Endothelial cell of umbilical vein (primary cell): Measurements from ENCODE around the gene S1PR4.

ENCODE experiments used
- CTCF ChIP-seq, 2 donors: IDR thresholded peaks; 1 replicate in 1 of 2; 2 replicates in 1 of 2; pipeline ENCODE4 v1.5.1; 2011; ENCODE audit warnings: low read length in 2 of 2, mild to moderate bottlenecking in 2 of 2, moderate library complexity in 2 of 2, control low read depth in 1 of 2, inconsistent platforms in 1 of 2, low read depth in 1 of 2; ENCODE audit not compliant: insufficient read depth in 1 of 2; ENCODE audit errors: extremely low read depth in 1 of 2
- POLR2A ChIP-seq: IDR thresholded peaks from 2 replicates; pipeline ENCODE4 v1.6.1; 2012; ENCODE audit warnings: low read depth, mild to moderate bottlenecking, control low read depth, low read length
- TF ChIP-seq, protein P1 (sequence below): IDR thresholded peaks from 2 replicates; pipeline ENCODE4 v1.6.1; 2011; ENCODE audit not compliant: insufficient read depth, insufficient read length

GRCh38 chr19:3153286-3154230 lies 25.0 kb upstream of the S1PR4 start:
- TF ChIP-seq, protein P1, sequence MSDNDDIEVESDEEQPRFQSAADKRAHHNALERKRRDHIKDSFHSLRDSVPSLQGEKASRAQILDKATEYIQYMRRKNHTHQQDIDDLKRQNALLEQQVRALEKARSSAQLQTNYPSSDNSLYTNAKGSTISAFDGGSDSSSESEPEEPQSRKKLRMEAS, result no peak
- TF ChIP-seq POLR2A (no peak), CTCF (IDR thresholded peaks at IDR 0.05; ENCODE audit: extremely low read depth in 1 of 2, insufficient read depth in 1 of 2, low read depth in 1 of 2, low read length in 2 of 2) (no peak)
